Mucosa of stomach (tissue), 1 donor: ENCODE measurements around the gene LRP3.
"Not testable (repeated sequence)": the region's sequence is repeated elsewhere in the genome, so short reads cannot be mapped to it uniquely, and the experiment has no call there.

Experiments used
- H3K27me3 ChIP-seq: one replicate; pipeline ENCODE4 v1.7.0; 2013; ENCODE audit warnings: mild to moderate bottlenecking, low read length; ENCODE audit not compliant: control insufficient read depth, insufficient read depth
- H3K36me3 ChIP-seq: one replicate; pipeline ENCODE4 v1.7.0; 2013; ENCODE audit warnings: low read length; ENCODE audit not compliant: control insufficient read depth, insufficient read depth
- H3K4me1 ChIP-seq: one replicate; pipeline ENCODE4 v1.7.0; 2013; ENCODE audit warnings: mild to moderate bottlenecking, low read length; ENCODE audit not compliant: control insufficient read depth, insufficient read depth
- H3K4me3 ChIP-seq: one replicate; pipeline ENCODE4 v1.7.0; 2013; ENCODE audit warnings: low read length
- H3K9ac ChIP-seq: one replicate; pipeline ENCODE4 v1.7.0; 2013; ENCODE audit warnings: mild to moderate bottlenecking, low read length, moderate library complexity
- H3K9me3 ChIP-seq: one replicate; pipeline ENCODE4 v1.7.0; 2013; ENCODE audit warnings: mild to moderate bottlenecking, low read length, moderate library complexity; ENCODE audit not compliant: control insufficient read depth
- donor health status: Pancreatic carcinoma.

The LRP3 gene

GRCh38 chr19:33186431-33187182, 7.5 kb upstream of the LRP3 start:
- Histone ChIP-seq H3K9ac (no peak overlapping the region), H3K4me3 (no peak overlapping the region)

DNA sequence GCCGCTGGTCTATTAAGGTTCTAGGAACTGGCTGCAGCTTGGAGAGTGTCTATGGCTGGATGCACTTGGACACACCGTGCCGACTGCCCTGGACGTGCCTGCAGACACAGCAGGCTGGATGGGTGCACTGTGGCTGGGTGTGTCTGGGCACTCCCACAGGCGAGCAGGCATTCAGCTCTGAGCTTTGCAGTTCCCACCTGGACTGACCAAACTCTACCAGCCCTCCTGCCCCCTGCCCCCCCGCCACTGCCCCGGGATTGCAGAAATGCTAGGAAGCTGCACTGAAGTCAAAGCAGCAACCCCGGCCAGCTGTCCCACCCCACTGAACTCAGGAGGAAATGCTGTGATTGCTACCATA, 7.0 kb upstream of the LRP3 start:
- H3K36me3 ChIP-seq: no peaks in the 10 kb centered on the region
- H3K27me3 ChIP-seq: no peaks in the 10 kb centered on the region
- H3K9me3 ChIP-seq: no peaks in the 10 kb centered on the region
- H3K4me3 ChIP-seq: no peak overlapping the region
- H3K4me1 ChIP-seq: no peaks in the 10 kb centered on the region
- H3K9ac ChIP-seq: no peak overlapping the region

More at GRCh38 chr19:33186431-33187182, 7.5 kb upstream of the LRP3 start:
- H3K4me1 ChIP-seq: no peaks in the 10 kb centered on the region
- no peaks in the 10 kb centered on the region for H3K9me3 ChIP-seq
- H3K27me3 ChIP-seq: no peaks in the 10 kb centered on the region
- H3K36me3 ChIP-seq: no peaks in the 10 kb centered on the region

DNA sequence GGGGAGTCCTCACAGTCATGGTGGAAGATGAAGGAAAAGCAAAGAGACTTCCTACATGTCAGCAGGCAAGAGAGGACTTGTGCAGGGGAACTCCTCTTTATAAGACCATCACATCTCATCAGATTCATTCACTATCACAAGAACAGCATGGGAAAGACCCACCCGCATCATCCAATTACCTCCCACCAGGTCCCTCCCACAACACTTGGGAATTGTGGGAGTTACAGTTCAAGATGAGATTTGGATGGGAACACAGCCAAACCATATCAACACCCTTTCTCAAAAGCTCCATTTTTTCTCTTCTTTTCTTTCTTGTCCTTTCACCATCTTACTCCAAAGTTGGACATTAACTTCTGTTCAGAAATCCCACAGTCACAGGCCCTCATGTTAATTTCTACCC, 4.7 kb upstream of the LRP3 start:
- Histone ChIP-seq H3K27me3 (peaks cover 6% of the 10 kb centered on the region), H3K4me3 (no peak overlapping the region), H3K9me3 (no peaks in the 10 kb centered on the region), H3K36me3 (no peaks in the 10 kb centered on the region), H3K9ac (no peak overlapping the region), H3K4me1 (no peaks in the 10 kb centered on the region)

DNA sequence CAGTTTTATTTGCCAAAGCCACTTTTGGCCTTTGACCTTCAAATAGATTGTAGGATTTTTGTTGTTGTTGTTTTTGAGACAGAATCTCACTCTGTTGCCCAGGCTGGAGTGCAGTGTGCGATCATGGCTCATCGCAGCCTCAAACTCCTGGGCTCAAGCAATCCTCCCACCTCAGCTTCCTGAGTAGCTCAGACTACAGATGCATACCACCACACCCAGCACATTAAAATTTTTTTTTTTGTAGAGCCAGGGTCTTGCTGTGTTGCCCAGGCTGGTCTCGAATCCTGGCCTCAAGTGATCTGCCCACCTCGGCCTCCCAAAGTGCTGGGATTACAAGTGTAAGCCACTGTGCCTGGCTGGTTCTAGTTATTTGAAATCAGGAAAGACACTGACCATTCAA, 3.0 kb upstream of the LRP3 start:
- not testable (repeated sequence) for H3K4me1 ChIP-seq, H3K9ac ChIP-seq, H3K36me3 ChIP-seq, H3K27me3 ChIP-seq, H3K9me3 ChIP-seq, H3K4me3 ChIP-seq

- Histone ChIP-seq H3K4me3 (no peak overlapping the region), H3K4me1 (no peaks in the 10 kb centered on the region), H3K9me3 (no peaks in the 10 kb centered on the region), H3K27me3 (peaks cover 6% of the 10 kb centered on the region), H3K9ac (no peak overlapping the region), H3K36me3 (no peaks in the 10 kb centered on the region)
These were observed 2.6 kb upstream of the LRP3 start for GRCh38 chr19:33191501-33191900.

DNA sequence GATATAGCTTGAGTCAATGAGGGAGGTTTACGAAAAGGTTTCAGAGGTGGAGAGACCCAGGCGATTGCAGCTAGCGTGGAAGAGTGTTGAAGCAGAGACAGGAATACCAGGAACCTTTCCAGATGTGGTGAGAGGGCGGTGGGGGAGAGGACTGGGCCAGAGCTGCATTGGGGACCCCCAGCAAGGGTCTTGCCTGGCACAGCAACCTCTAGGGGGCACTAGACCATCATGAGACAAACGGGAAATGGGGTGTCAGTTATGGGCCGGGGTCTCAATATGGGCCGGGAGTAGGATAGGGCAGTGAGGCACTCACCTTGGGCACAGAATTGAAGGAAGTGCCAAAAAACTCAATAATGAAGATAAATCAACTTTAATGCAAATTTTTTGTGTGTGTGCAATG, 2.1 kb upstream of the LRP3 start:
- H3K36me3 ChIP-seq: no peaks in the 10 kb centered on the region
- no peaks in the 10 kb centered on the region for H3K4me1 ChIP-seq

GRCh38 chr19:33193269-33193864, 763 bp upstream of the LRP3 start:
- no peaks in the 10 kb centered on the region for H3K4me1 ChIP-seq
- peaks cover 6% of the 10 kb centered on the region for H3K27me3 ChIP-seq
- no peak overlapping the region for H3K4me3 ChIP-seq
- no peaks in the 10 kb centered on the region for H3K36me3 ChIP-seq
- H3K9me3 ChIP-seq: no peaks in the 10 kb centered on the region
- no peak overlapping the region for H3K9ac ChIP-seq

More for the DNA sequence above, 2.1 kb upstream of the LRP3 start:
- Histone ChIP-seq H3K9me3 (no peaks in the 10 kb centered on the region), H3K9ac (no peak overlapping the region), H3K27me3 (peaks cover 6% of the 10 kb centered on the region), H3K4me3 (no peak overlapping the region)

- no peaks in the 10 kb centered on the region for H3K9me3 ChIP-seq
- no peaks in the 10 kb centered on the region for H3K4me1 ChIP-seq
- no peak overlapping the region for H3K4me3 ChIP-seq
- H3K9ac ChIP-seq: no peak overlapping the region
- no peaks in the 10 kb centered on the region for H3K36me3 ChIP-seq
- H3K27me3 ChIP-seq: peaks cover 6% of the 10 kb centered on the region
These were observed 379 bp downstream of the LRP3 start for GRCh38 chr19:33194532-33194885.

DNA sequence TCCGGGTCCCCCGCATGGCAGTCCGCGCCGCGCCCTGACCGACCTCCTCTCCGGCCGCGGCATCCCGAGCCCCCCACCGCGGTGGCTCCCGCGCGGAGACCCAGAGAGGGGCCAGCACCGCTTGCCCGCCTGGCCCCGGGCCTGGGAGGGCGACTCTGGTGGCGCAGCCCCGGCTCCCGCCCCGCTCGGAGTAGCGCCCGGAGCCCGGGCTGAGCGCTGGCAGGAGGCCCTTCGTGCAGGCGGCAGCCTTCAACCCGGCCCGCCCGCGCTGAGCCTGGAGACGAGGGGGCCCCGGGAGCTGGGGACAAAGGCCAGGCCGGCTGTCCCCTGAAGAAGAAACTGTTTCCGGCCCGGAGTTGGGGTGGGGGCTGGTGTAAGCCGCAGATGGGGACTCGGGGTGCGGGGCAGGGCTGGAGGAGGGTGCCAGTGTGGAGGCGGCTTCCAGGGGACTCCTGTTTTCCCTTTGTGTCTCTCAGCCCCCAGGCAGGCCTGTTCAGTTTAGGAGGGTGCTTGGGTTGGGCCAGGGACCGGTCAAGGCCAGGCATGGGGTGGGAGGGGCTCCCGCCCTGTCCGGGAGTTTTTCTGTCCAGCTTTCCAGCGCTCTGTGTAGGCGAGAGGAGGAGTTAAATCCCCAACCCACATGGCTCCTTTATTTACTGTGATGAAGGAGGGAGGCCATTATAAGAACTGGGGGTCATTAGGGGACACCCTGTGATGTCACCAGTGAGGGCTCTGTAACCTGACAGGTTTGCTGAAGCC, 935 bp downstream of the LRP3 start:
- Histone ChIP-seq H3K4me3 (peak overlapping the region; percentile 41), H3K27me3 (peaks cover 6% of the 10 kb centered on the region), H3K9ac (peak overlapping the region; percentile 28), H3K36me3 (no peaks in the 10 kb centered on the region), H3K9me3 (no peaks in the 10 kb centered on the region), H3K4me1 (no peaks in the 10 kb centered on the region)

DNA sequence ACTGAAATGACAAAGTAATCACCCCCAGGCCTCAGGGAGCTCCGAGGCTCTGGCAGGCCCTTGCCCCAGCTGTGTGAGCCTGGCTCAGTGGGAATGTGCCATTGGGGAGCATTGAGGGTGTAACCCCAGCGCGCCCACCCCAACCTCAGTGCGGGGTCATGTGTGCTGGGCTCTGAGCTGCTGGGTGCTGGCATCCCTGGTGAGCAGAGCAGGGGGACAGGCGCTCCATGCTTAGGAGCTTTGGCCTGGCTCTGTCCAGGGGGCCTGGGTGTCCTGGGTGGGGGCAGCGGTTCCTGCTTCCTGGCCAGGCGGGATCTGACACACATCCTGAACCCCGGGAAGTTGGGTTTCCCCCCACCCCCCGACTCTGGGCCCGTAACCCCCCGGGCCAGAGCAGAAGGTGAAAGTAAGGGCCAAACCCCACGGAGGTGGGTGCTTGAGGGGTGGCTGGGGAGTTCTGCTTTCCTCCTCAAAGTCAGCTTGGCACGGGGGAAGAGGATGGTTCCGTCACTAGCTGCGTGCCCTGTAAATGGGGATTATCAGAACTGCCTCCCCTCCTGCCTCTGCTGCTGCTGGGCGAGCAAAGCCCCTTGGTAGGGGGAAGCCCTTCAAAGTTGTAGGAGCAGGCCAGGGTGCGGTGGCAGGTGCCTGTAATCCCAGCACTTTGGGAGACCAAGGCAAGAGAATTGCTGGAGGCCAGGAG, 1.7 kb downstream of the LRP3 start:
- Histone ChIP-seq H3K9me3 (no peaks in the 10 kb centered on the region), H3K4me1 (no peaks in the 10 kb centered on the region), H3K9ac (peak overlapping the region; percentile 28), H3K27me3 (peaks cover 6% of the 10 kb centered on the region), H3K36me3 (no peaks in the 10 kb centered on the region), H3K4me3 (no peak overlapping the region)

GRCh38 chr19:33196446-33197193, 2.5 kb downstream of the LRP3 start:
- Histone ChIP-seq H3K36me3 (no peaks in the 10 kb centered on the region), H3K9me3 (no peaks in the 10 kb centered on the region), H3K4me1 (no peaks in the 10 kb centered on the region), H3K27me3 (peaks cover 6% of the 10 kb centered on the region), H3K9ac (no peak overlapping the region), H3K4me3 (no peak overlapping the region)
